IMR-90 (cell line): ENCODE data around the gene TLR1. TPM values are rescaled to one million over a fixed set of nuclear protein-coding genes. Genes with fewer than 3 reads are reported as not detected.

Experiments used
- ATAC-seq: fragments of 200-7000 bp; cut with Tn5 transposase; 2 replicates; pipeline ENCODE4 v1.9.1; 2020; ENCODE audit warnings: low read depth, mild to moderate bottlenecking, moderate library complexity
- BruUV-seq: library from RNA; stranded (reverse); fragments of 400-500 nt; replicated peaks from 2 replicates; lab custom pipeline; 2021; lab: Mats Ljungman, UMichigan
- CTCF ChIA-PET: fragments of 300-600 bp; formaldehyde crosslinking; extraction: SDS; loops from one replicate; lab custom pipeline; 2021; ENCODE audit warnings: antibody characterized with exemption; lab: Yijun Ruan, JAX
- POLR2A ChIA-PET: fragments of 300-600 bp; sonication (Branson Sonifier 250); formaldehyde crosslinking; loops from one replicate; lab custom pipeline; 2022; ENCODE audit warnings: antibody characterized with exemption; ENCODE audit not compliant: unreplicated experiment; lab: Charles Lee
- DNase-seq: peaks from one replicate; pipeline ENCODE4 v3.0.0; 2013
- H2AFZ ChIP-seq: replicated peaks from 2 replicates; pipeline ENCODE3; 2013; ENCODE audit warnings: low read length, mild to moderate bottlenecking; ENCODE audit not compliant: poor library complexity
- H2AK5ac ChIP-seq: 2 replicates; pipeline ENCODE4 v1.6.1; 2013; ENCODE audit warnings: low read depth, low read length, inconsistent platforms
- H2AK9ac ChIP-seq: replicated peaks from 2 replicates; pipeline ENCODE3; 2013; ENCODE audit warnings: mild to moderate bottlenecking, low read depth, low read length, moderate library complexity; ENCODE audit not compliant: poor library complexity
- H2BK120ac ChIP-seq: 2 replicates; pipeline ENCODE4 v1.6.1; 2013; ENCODE audit warnings: low read depth, low read length, inconsistent platforms
- H2BK15ac ChIP-seq: 3 replicates; pipeline ENCODE4 v1.6.1; 2013; ENCODE audit warnings: low read depth, low read length, inconsistent platforms
- H2BK20ac ChIP-seq: 2 replicates; pipeline ENCODE4 v1.6.1; 2013; ENCODE audit warnings: low read depth, mild to moderate bottlenecking, inconsistent platforms, low read length, moderate library complexity
- H2BK5ac ChIP-seq: 2 replicates; pipeline ENCODE4 v1.6.1; 2013; ENCODE audit warnings: mild to moderate bottlenecking, low read depth, low read length, inconsistent platforms; ENCODE audit not compliant: poor library complexity, severe bottlenecking
- H3K14ac ChIP-seq: replicated peaks from 2 replicates; pipeline ENCODE4 v1.6.1; 2013; ENCODE audit warnings: low read depth, low read length, inconsistent platforms
- H3K18ac ChIP-seq: 2 replicates; pipeline ENCODE4 v1.6.1; 2013; ENCODE audit warnings: low read depth, low read length, control low read depth
- H3K23ac ChIP-seq: 2 replicates; pipeline ENCODE4 v1.6.1; 2013; ENCODE audit warnings: low read depth, low read length, inconsistent platforms
- H3K27ac ChIP-seq: 2 replicates; pipeline ENCODE4 v1.5.1; 2013; ENCODE audit warnings: mild to moderate bottlenecking, control low read depth, low read length; ENCODE audit not compliant: insufficient read depth
- H3K27me3 ChIP-seq: 2 replicates; pipeline ENCODE4 v1.6.1; 2013; ENCODE audit warnings: low read length; ENCODE audit not compliant: control insufficient read depth, insufficient read depth
- H3K36me3 ChIP-seq: 2 replicates; pipeline ENCODE4 v1.6.1; 2013; ENCODE audit warnings: low read length, mixed read lengths; ENCODE audit not compliant: control insufficient read depth, insufficient read depth
- H3K4ac ChIP-seq: 2 replicates; pipeline ENCODE4 v1.6.1; 2013; ENCODE audit warnings: low read depth, low read length, inconsistent platforms
- H3K4me1 ChIP-seq: 2 replicates; pipeline ENCODE4 v1.6.1; 2013; ENCODE audit warnings: low read length, mixed read lengths; ENCODE audit not compliant: control insufficient read depth, insufficient read depth
- H3K4me2 ChIP-seq: 2 replicates; pipeline ENCODE4 v1.6.1; 2013; ENCODE audit warnings: low read depth, mild to moderate bottlenecking, control low read depth, low read length, moderate library complexity
- H3K4me3 ChIP-seq: 2 replicates; pipeline ENCODE4 v1.5.1; 2013; ENCODE audit warnings: low read depth, mild to moderate bottlenecking, control low read depth, low read length, moderate library complexity; ENCODE audit not compliant: insufficient read depth
- H3K56ac ChIP-seq: 2 replicates; pipeline ENCODE4 v1.6.1; 2013; ENCODE audit warnings: low read length, inconsistent platforms; ENCODE audit not compliant: insufficient read depth; ENCODE audit errors: extremely low read depth
- H3K79me1 ChIP-seq, 2 experiments: 2 replicates each; pipeline ENCODE4 v1.6.1; 2013; ENCODE audit warnings: low read length in 2 of 2, inconsistent platforms in 1 of 2, low read depth in 1 of 2
- H3K9ac ChIP-seq: 2 replicates; pipeline ENCODE4 v1.6.1; 2013; ENCODE audit warnings: low read depth, low read length, control low read depth
- H3K9me1 ChIP-seq: 2 replicates; pipeline ENCODE4 v1.6.1; 2013; ENCODE audit warnings: low read length, inconsistent platforms; ENCODE audit not compliant: insufficient read depth
- H3K9me3 ChIP-seq: 2 replicates; pipeline ENCODE4 v1.6.1; 2013; ENCODE audit warnings: low read length; ENCODE audit not compliant: control insufficient read depth, insufficient read depth
- H4K20me1 ChIP-seq: 2 replicates; pipeline ENCODE4 v1.6.1; 2013; ENCODE audit warnings: low read length, inconsistent platforms; ENCODE audit not compliant: insufficient read depth
- H4K5ac ChIP-seq: 2 replicates; pipeline ENCODE4 v1.6.1; 2013; ENCODE audit warnings: mild to moderate bottlenecking, low read depth, low read length, control low read depth
- H4K8ac ChIP-seq, 2 experiments: 2 replicates each; pipeline ENCODE4 v1.6.1; 2013; ENCODE audit warnings: low read depth in 2 of 2, low read length in 2 of 2, control low read depth in 1 of 2, inconsistent platforms in 1 of 2
- H4K91ac ChIP-seq: 2 replicates; pipeline ENCODE4 v1.6.1; 2013; ENCODE audit warnings: low read depth, low read length, inconsistent platforms; ENCODE audit not compliant: insufficient read depth
- BHLHE40 ChIP-seq: fragments of 150-350 bp; IDR thresholded peaks from 2 replicates; pipeline ENCODE4 v1.6.1; 2016; ENCODE audit warnings: mild to moderate bottlenecking, low read depth, low read length
- CEBPB ChIP-seq: IDR thresholded peaks from 2 replicates; pipeline ENCODE4 v1.6.1; 2012; ENCODE audit warnings: low read depth, low read length, improper control_type of control experiment
- CHD1 ChIP-seq: IDR thresholded peaks from 2 replicates; pipeline ENCODE4 v1.6.1; 2012; ENCODE audit warnings: low read depth, low read length, improper control_type of control experiment
- CTCF ChIP-seq: conservative IDR thresholded peaks from 2 replicates; pipeline ENCODE4 v1.5.1; 2012; ENCODE audit warnings: mild to moderate bottlenecking, low read depth, low read length, improper control_type of control experiment
- ELK1 ChIP-seq: fragments of 150-350 bp; IDR thresholded peaks from 2 replicates; pipeline ENCODE4 v1.6.1; 2016; ENCODE audit warnings: low read depth, mild to moderate bottlenecking, low read length, moderate library complexity, borderline replicate concordance
- FOS ChIP-seq: fragments of 150-350 bp; IDR thresholded peaks from 2 replicates; pipeline ENCODE4 v1.6.1; 2016; ENCODE audit warnings: low read depth, low read length
- MAFK ChIP-seq: IDR thresholded peaks from 2 replicates; pipeline ENCODE4 v1.6.1; 2012; ENCODE audit warnings: low read depth, low read length, improper control_type of control experiment
- MAZ ChIP-seq: IDR thresholded peaks from 2 replicates; pipeline ENCODE4 v1.6.1; 2012; ENCODE audit warnings: low read depth, mild to moderate bottlenecking, low read length, improper control_type of control experiment, moderate library complexity, borderline replicate concordance
- MXI1 ChIP-seq: IDR thresholded peaks from 2 replicates; pipeline ENCODE4 v1.6.1; 2012; ENCODE audit warnings: low read depth, mild to moderate bottlenecking, low read length, moderate library complexity, borderline replicate concordance
- NFE2L2 ChIP-seq: fragments of 150-350 bp; IDR thresholded peaks from 2 replicates; pipeline ENCODE4 v1.6.1; 2016; ENCODE audit warnings: low read depth, mild to moderate bottlenecking, low read length
- POLR2A ChIP-seq: IDR thresholded peaks from 2 replicates; pipeline ENCODE4 v1.6.1; 2012; ENCODE audit warnings: mild to moderate bottlenecking, low read depth, low read length
- RAD21 ChIP-seq: IDR thresholded peaks from 2 replicates; pipeline ENCODE4 v1.6.1; 2012; ENCODE audit warnings: low read length, improper control_type of control experiment
- RCOR1 ChIP-seq: IDR thresholded peaks from 2 replicates; pipeline ENCODE4 v1.6.1; 2012; ENCODE audit warnings: mild to moderate bottlenecking, low read length, improper control_type of control experiment; ENCODE audit not compliant: insufficient replicate concordance
- RFX5 ChIP-seq: IDR thresholded peaks from 2 replicates; pipeline ENCODE4 v1.8.0; 2012; ENCODE audit warnings: low read depth, mild to moderate bottlenecking, low read length, moderate library complexity
- SMC3 ChIP-seq: fragments of 150-350 bp; IDR thresholded peaks from 2 replicates; pipeline ENCODE4 v1.6.1; 2016; ENCODE audit warnings: low read depth, mild to moderate bottlenecking, antibody characterized with exemption, low read length, moderate library complexity
- USF2 ChIP-seq: fragments of 150-350 bp; IDR thresholded peaks from 2 replicates; pipeline ENCODE4 v1.6.1; 2017; ENCODE audit warnings: mild to moderate bottlenecking, antibody characterized with exemption, low read length, low read depth
- WGBS, 2 experiments: methylation state at CpG; one replicate each; pipeline versions ENCODE4 v1.1.5 to v1.1.7; 2013; ENCODE audit warnings: missing lambda C conversion rate in 2 of 2; ENCODE audit not compliant: insufficient read length in 1 of 2; ENCODE audit errors: extremely low coverage in 2 of 2; 5-methylcytosine and 5-hydroxymethylcytosine counted together
- dilution Hi-C: fragments of 300-500 bp; cut with HindIII; formaldehyde crosslinking; loops from one replicate; pipeline ENCODE4 v1.14.3; 2018; ENCODE audit warnings: low sequenced_read_pairs; ENCODE audit not compliant: unreplicated experiment
- in situ Hi-C: fragments of 300-500 bp; cut with MboI; formaldehyde crosslinking; loops from 3 replicates; pipeline ENCODE4 v1.14.3; 2019; ENCODE audit warnings: low sequenced_read_pairs, inconsistent platforms, mixed read lengths
- intact Hi-C: fragments of 100-400 bp; cut with micrococcal nuclease; formaldehyde crosslinking; loops from 2 replicates; pipeline ENCODE4 v1.10.0; 2022
- polyA plus RNA-seq, 3 experiments: library from polyadenylated mRNA; depleted of rRNA; stranded (reverse); fragments of >200 nt; gene quantifications; 2 replicates each; pipeline ENCODE4 v1.2.3, GENCODE V29; 2012; ENCODE audit warnings: low replicate concordance in 1 of 3
- total RNA-seq: library from RNA; depleted of rRNA; stranded (reverse); fragments of >200 nt; gene quantifications from 2 replicates; pipeline ENCODE4 v1.2.3, GENCODE V29; 2012

TLR1 gene
- total and polyA plus RNA-seq, 2 of the 4 experiments (the other 2 are of a cell fraction): 0.24 to 1.1 TPM

DNA sequence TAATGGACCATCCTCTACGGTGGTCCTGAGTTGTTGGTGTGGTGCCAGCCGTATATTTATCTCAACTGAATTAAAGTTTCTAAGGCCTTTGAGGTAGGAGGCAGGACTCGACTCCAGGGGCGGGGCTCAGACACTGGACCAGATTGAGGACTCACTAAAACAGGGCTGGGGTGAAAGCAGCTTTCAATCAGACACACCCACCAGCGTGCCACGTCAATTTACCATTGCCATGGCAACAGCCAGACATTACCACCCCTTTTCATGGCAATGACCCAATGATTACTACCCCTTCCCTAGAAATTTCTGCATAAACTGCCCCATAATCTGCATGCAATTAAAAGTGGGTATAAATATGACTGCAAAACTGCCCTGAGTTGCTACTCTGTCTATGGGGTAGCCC, 6.7 kb upstream of the TLR1 start:
- 80% methylated on average over 2 of the region's 6 CpGs; no CpG with 5 or more reads in 1 of the 2 experiments for WGBS, 2 experiments
- no peaks in the 10 kb centered on the region for H3K79me1 ChIP-seq
- no peak overlapping the region for H2BK15ac ChIP-seq
- TF ChIP-seq NFE2L2: no peak
- TF ChIP-seq MXI1: no peak
- no peak for TF ChIP-seq ELK1
- no peak for TF ChIP-seq FOS
- TF ChIP-seq POLR2A: no peak
- no peak for TF ChIP-seq CEBPB
- TF ChIP-seq RCOR1: no peak
- TF ChIP-seq USF2: no peak
- TF ChIP-seq SMC3: no peak
- no peak for TF ChIP-seq RAD21
- TF ChIP-seq RFX5: no peak
- TF ChIP-seq BHLHE40: no peak
- no peak for TF ChIP-seq CTCF
- TF ChIP-seq CHD1: no peak
- TF ChIP-seq MAZ: no peak
- TF ChIP-seq MAFK: no peak
- no peak overlapping the region for H4K5ac ChIP-seq
- BruUV-seq: no TSS peak
- no peak overlapping the region for H4K91ac ChIP-seq
- ChIA-PET POLR2A (no interaction called here), CTCF (no interaction called here)
- H3K4ac ChIP-seq: no peak overlapping the region
- no peaks in the 10 kb centered on the region for H4K20me1 ChIP-seq
- no peak for ATAC-seq
- H2AK5ac ChIP-seq: no peak overlapping the region
- H4K8ac ChIP-seq: no peak overlapping the region
- H2BK20ac ChIP-seq: no peak overlapping the region
- H3K14ac ChIP-seq: no peak overlapping the region
- H3K9ac ChIP-seq: no peak overlapping the region
- no peak overlapping the region for H3K23ac ChIP-seq
- no peak overlapping the region for H3K4me3 ChIP-seq
- H3K27ac ChIP-seq: no peak overlapping the region
- no peak overlapping the region for H2BK120ac ChIP-seq
- no peak overlapping the region for H3K4me2 ChIP-seq
- no peak overlapping the region for H2AFZ ChIP-seq
- no peak overlapping the region for H3K18ac ChIP-seq
- H3K9me1 ChIP-seq: no peaks in the 10 kb centered on the region
- no peak overlapping the region for H3K56ac ChIP-seq
- no peak overlapping the region for H2AK9ac ChIP-seq
- H2BK5ac ChIP-seq: no peak overlapping the region
- dilution Hi-C loops (no loop called here), in situ Hi-C loops (no loop called here), intact Hi-C loops (no loop called here)
- no peaks in the 10 kb centered on the region for H3K27me3 ChIP-seq
- H3K4me1 ChIP-seq: peaks cover 4% of the 10 kb centered on the region; the same call in 1 of the 2 replicates
- H3K36me3 ChIP-seq: no peaks in the 10 kb centered on the region
- DNase-seq: no peak
- peaks cover 3% of the 10 kb centered on the region; the same call in 1 of the 2 replicates for H3K9me3 ChIP-seq
